GM19238 (cell line): ENCODE data around the gene OR4C5.
"Not testable (repeated sequence)": the region's sequence is repeated elsewhere in the genome, so short reads cannot be mapped to it uniquely, and the experiment has no call there.

Experiments used
- DNase-seq: peaks from one replicate; pipeline ENCODE4 v3.0.0; 2011; ENCODE audit warnings: low spot score; ENCODE audit not compliant: insufficient read length

The OR4C5 gene

DNA sequence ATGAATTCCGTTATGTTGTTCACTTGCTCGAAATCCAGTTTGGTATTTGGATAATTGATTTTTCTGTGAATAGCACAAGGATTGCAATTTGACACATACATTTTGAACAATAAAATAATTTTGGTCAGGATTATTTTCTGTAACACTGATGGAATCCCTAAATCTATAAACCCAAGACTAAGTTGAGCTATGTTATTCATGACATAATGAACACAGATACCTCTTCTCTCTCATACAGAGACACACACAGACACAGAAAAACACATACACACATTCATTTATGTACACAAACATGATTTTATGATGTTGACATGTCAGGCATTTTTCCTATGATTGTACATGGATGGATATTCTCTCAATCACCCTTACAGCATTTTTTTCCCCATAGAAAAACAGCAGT is at the start of gene OR4C5:
Gene OR4C5, minus strand, starts transcription at position 101 of the 400 bp plus-strand sequence. Its CDS starts 0 bp downstream, at position 101.
- no peak for DNase-seq

DNA sequence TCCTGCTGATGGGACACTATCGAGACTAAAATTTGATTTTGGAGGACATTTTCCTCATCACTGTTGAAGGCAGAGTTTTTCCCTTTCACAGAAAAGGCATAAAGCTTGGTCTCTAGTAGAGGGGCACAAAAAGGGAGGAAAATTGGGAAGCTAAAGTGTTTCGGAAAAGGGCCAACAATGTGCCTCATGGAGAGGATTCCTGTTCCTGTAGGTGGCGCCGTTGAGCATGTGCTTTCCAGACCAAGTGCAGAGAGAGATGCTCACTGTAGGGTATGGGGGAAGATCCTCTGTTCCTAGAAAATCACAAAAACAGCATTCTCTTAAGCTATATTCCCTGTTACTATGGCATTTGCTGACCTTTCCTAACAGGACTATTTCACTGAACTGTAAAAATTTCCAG is 18.4 kb upstream of the OR4C5 start:
- no peak for DNase-seq

GRCh38 chr11:48384151-48384550 is 17.9 kb upstream of the OR4C5 start:
- DNase-seq = not testable (repeated sequence)

DNA sequence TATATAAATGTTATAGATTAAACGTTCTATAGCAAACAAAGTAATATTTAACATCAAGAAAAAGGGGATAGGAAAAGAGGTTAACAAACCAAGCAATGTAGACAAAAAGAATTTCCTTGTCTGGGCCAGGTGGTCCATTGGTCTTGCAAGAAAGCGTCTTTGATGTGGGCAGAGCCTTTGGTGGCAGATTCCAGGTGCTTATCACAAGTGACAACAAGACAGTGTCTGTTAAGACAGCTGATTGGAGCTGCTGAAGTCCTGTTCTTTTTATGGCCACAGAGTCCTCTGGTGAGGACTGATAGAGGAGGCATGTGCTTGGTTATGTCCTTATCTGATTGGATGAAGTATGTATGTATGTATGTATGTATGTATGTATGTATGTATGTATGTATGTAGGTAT is 5.0 kb downstream of the OR4C5 start:
- not testable (repeated sequence) for DNase-seq

DNA sequence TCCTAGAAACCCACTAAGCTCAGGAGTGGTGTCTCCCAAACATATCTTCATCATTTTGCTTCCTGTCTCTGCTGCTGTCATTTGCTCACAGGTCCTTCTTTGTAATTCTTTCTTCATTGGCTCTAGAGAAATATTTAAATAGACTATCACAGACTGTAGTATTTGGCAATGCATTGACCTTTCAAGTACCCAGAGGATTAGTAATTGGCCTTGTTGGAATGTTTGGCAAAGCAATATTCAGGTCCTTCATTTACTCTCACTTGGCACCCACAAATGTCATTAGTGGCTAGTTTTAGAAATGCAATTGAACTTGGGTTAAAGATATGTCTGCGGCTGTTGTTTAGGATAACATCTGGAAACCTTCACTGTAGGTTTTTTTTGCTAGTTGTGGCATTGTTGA is 11.6 kb downstream of the OR4C5 start:
- DNase-seq = no peak

GRCh38 chr11:48354013-48354412 is 12.3 kb downstream of the OR4C5 start:
- DNase-seq = no peak

- DNase-seq = not testable (repeated sequence)
These were observed 20.0 kb downstream of the OR4C5 start for GRCh38 chr11:48346286-48346685.

DNA sequence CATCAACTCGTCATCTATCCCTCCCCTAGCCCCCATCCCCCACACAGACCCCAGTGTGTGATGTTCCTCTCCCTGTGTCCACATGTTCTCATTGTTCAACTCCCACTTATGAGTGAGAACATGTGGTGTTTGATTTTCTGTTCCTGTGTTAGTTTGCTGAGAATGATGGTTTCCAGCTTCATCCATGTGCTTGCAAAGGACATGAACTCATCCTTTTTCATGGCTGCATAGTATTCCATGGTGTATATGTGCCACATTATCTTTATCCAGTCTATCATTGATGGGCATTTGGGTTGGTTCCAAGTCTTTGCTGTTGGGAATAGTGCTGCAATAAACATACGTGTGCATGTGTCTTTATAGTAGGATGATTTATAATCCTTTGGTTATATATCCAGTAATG is 23.8 kb downstream of the OR4C5 start:
- not testable (repeated sequence) for DNase-seq

GRCh38 chr11:48341466-48341865 is 24.8 kb downstream of the OR4C5 start:
- DNase-seq = no peak

- DNase-seq = not testable (repeated sequence)
These were observed 41.6 kb downstream of the OR4C5 start, which contains the start of gene OR4C3 for GRCh38 chr11:48324620-48325019. Gene OR4C3 (plus strand): TSS chr11:48324920. CDS start chr11:48325022, 102 bp downstream.

- not testable (repeated sequence) for DNase-seq
These were observed 46.5 kb downstream of the OR4C5 start for GRCh38 chr11:48319813-48320212.
